MM.1S (cell line): ENCODE measurements around the gene MAGI2.

ENCODE experiments used
- DNase-seq: peaks from one replicate; pipeline ENCODE4 v3.0.0-alpha.2; 2015
- H2AFZ ChIP-seq: fragments of 300-600 bp; sonication (generic); 2 replicates; pipeline ENCODE4 v1.6.0; 2016; ENCODE audit warnings: antibody characterized with exemption, low read length
- H3F3A ChIP-seq: fragments of 300-600 bp; sonication (generic); 2 replicates; pipeline ENCODE4 v1.6.1; 2016; ENCODE audit warnings: mild to moderate bottlenecking, antibody characterized with exemption, low read length, moderate library complexity, mixed read lengths; ENCODE audit not compliant: insufficient read depth
- H3K27ac ChIP-seq: fragments of 300-600 bp; sonication (generic); 2 replicates; pipeline ENCODE4 v1.5.1; 2016; ENCODE audit warnings: mild to moderate bottlenecking, low read length
- H3K27me3 ChIP-seq: fragments of 300-600 bp; sonication (generic); replicated peaks from 2 replicates; pipeline ENCODE4 v1.6.0; 2016; ENCODE audit warnings: low read length; ENCODE audit not compliant: insufficient read depth
- H3K36me3 ChIP-seq: fragments of 300-600 bp; sonication (generic); replicated peaks from 2 replicates; pipeline ENCODE4 v1.6.1; 2016; ENCODE audit warnings: mild to moderate bottlenecking, low read length, mixed read lengths; ENCODE audit not compliant: insufficient read depth
- H3K4me1 ChIP-seq: fragments of 300-600 bp; sonication (generic); 2 replicates; pipeline ENCODE4 v1.6.1; 2016; ENCODE audit warnings: low read length, mixed read lengths
- H3K4me2 ChIP-seq: fragments of 300-600 bp; sonication (generic); 2 replicates; pipeline ENCODE4 v1.6.0; 2016; ENCODE audit warnings: low read depth, low read length
- H3K4me3 ChIP-seq: fragments of 300-600 bp; sonication (generic); 2 replicates; pipeline ENCODE4 v1.5.1; 2016; ENCODE audit warnings: low read length, mixed read lengths
- H3K79me2 ChIP-seq: fragments of 300-600 bp; sonication (generic); 2 replicates; pipeline ENCODE4 v1.6.1; 2016; ENCODE audit warnings: mixed run types, low read length, mixed read lengths
- H3K9ac ChIP-seq: fragments of 300-600 bp; sonication (generic); 2 replicates; pipeline ENCODE4 v1.6.1; 2016; ENCODE audit warnings: low read length, mixed read lengths
- H3K9me2 ChIP-seq: fragments of 300-600 bp; sonication (generic); replicated peaks from 2 replicates; pipeline ENCODE4 v1.6.1; 2016; ENCODE audit warnings: mild to moderate bottlenecking, low read length, mixed read lengths; ENCODE audit not compliant: insufficient read depth
- H3K9me3 ChIP-seq: fragments of 300-600 bp; sonication (generic); replicated peaks from 2 replicates; pipeline ENCODE4 v1.6.1; 2016; ENCODE audit warnings: mild to moderate bottlenecking, low read length, mixed read lengths; ENCODE audit not compliant: insufficient read depth
- H4K20me1 ChIP-seq: fragments of 300-600 bp; sonication (generic); 2 replicates; pipeline ENCODE4 v1.6.1; 2016; ENCODE audit warnings: mild to moderate bottlenecking, low read length, moderate library complexity, mixed read lengths; ENCODE audit not compliant: insufficient read depth
- CTCF ChIP-seq: fragments of 300-600 bp; sonication (generic); IDR thresholded peaks from 2 replicates; pipeline ENCODE4 v1.5.1; 2016; ENCODE audit warnings: antibody characterized with exemption, low read length, mixed read lengths
- EZH2 ChIP-seq: fragments of 300-600 bp; sonication (generic); optimal IDR thresholded peaks from 2 replicates; pipeline ENCODE3; 2017; ENCODE audit warnings: low read depth, mild to moderate bottlenecking, antibody characterized with exemption, low read length, mixed read lengths
- EZH2phosphoT487 ChIP-seq: fragments of 300-600 bp; sonication (generic); IDR thresholded peaks from 2 replicates; pipeline ENCODE4 v1.6.1; 2018; ENCODE audit warnings: antibody characterized with exemption, low read length

The MAGI2 gene

GRCh38 chr7:79320741-79321473, 132.6 kb downstream of the MAGI2 start:
- DNase-seq = no peak

GRCh38 chr7:79319369-79319768, 134.1 kb downstream of the MAGI2 start:
- Histone ChIP-seq H3K9ac (no peak overlapping the region), H4K20me1 (no peaks in the 10 kb centered on the region), H3K4me2 (no peak overlapping the region), H3K27ac (no peak overlapping the region), H3K4me1 (no peaks in the 10 kb centered on the region), H3K4me3 (no peak overlapping the region), H2AFZ (no peak overlapping the region), H3K79me2 (no peaks in the 10 kb centered on the region), H3K9me2 (no peaks in the 10 kb centered on the region), H3K36me3 (no peaks in the 10 kb centered on the region), H3F3A (no peaks in the 10 kb centered on the region), H3K27me3 (no peaks in the 10 kb centered on the region), H3K9me3 (no peaks in the 10 kb centered on the region)
- TF ChIP-seq EZH2 (no peak), EZH2phosphoT487 (no peak), CTCF (no peak)
- DNase-seq = no peak

More at GRCh38 chr7:79320741-79321473, 132.6 kb downstream of the MAGI2 start:
- Histone ChIP-seq H3K36me3 (no peaks in the 10 kb centered on the region), H3K27ac (no peak overlapping the region), H3F3A (no peaks in the 10 kb centered on the region), H3K9me3 (no peaks in the 10 kb centered on the region), H4K20me1 (no peaks in the 10 kb centered on the region), H3K4me2 (no peak overlapping the region), H2AFZ (no peak overlapping the region), H3K9ac (no peak overlapping the region), H3K27me3 (no peaks in the 10 kb centered on the region), H3K4me1 (no peaks in the 10 kb centered on the region), H3K4me3 (no peak overlapping the region), H3K9me2 (no peaks in the 10 kb centered on the region), H3K79me2 (no peaks in the 10 kb centered on the region)
- no peak for TF ChIP-seq CTCF
- no peak for TF ChIP-seq EZH2

GRCh38 chr7:79317728-79318127, 135.7 kb downstream of the MAGI2 start:
- Histone ChIP-seq H3K4me3 (no peak overlapping the region), H3K27me3 (no peaks in the 10 kb centered on the region), H4K20me1 (no peaks in the 10 kb centered on the region), H3K9ac (no peak overlapping the region), H3K9me2 (no peaks in the 10 kb centered on the region), H3K27ac (no peak overlapping the region), H2AFZ (no peak overlapping the region), H3K4me1 (no peaks in the 10 kb centered on the region), H3K36me3 (no peaks in the 10 kb centered on the region), H3F3A (no peaks in the 10 kb centered on the region), H3K4me2 (no peak overlapping the region), H3K79me2 (no peaks in the 10 kb centered on the region), H3K9me3 (no peaks in the 10 kb centered on the region)
- no peak for DNase-seq
- TF ChIP-seq EZH2phosphoT487 = no peak
- no peak for TF ChIP-seq CTCF
- TF ChIP-seq EZH2 = no peak
